AG04450 (cell line): ENCODE results near the gene DOCK9. TPM values are rescaled to one million over a fixed set of nuclear protein-coding genes. Genes with fewer than 3 reads are reported as not detected.
A peak's percentile ranks its signal among the peaks of the same experiment; 100 is the strongest.

ENCODE experiments used
- CTCF ChIA-PET: fragments of 300-600, 350-600 bp; formaldehyde crosslinking; extraction: SDS; loops from one replicate; lab custom pipeline; 2022; ENCODE audit warnings: antibody characterized with exemption, inconsistent platforms; lab: Charles Lee
- POLR2A ChIA-PET: fragments of 350-600 bp; formaldehyde crosslinking; extraction: SDS; loops from one replicate; lab custom pipeline; 2021; ENCODE audit warnings: antibody characterized with exemption, inconsistent platforms; lab: Yijun Ruan, JAX
- DNase-seq: peaks from one replicate; pipeline ENCODE4 v3.0.0-alpha.2; 2011; ENCODE audit warnings: low read depth, low spot score
- H3K27ac ChIP-seq: one replicate; pipeline ENCODE4 v1.5.1; 2012; ENCODE audit warnings: low read depth, low read length, control low read depth
- H3K27me3 ChIP-seq: one replicate; pipeline ENCODE4 v1.6.0; 2012; ENCODE audit warnings: low read length; ENCODE audit not compliant: control insufficient read depth, insufficient read depth
- H3K4me3 ChIP-seq: 2 replicates; pipeline ENCODE4 v1.5.1; 2011; ENCODE audit warnings: mild to moderate bottlenecking, low read depth, low read length, control low read depth
- H3K9me3 ChIP-seq: 2 replicates; pipeline ENCODE4 v1.5.1; 2012; ENCODE audit warnings: low read length; ENCODE audit not compliant: control insufficient read depth, insufficient read depth
- polyA minus RNA-seq: library from RNA; depleted of rRNA, polyadenylated mRNA; stranded (reverse); fragments of >200 nt; gene quantifications from 2 replicates; pipeline ENCODE4 v1.2.3, GENCODE V29; 2011; rRNA and poly(A)+ RNA removed
- polyA plus RNA-seq: library from polyadenylated mRNA; depleted of rRNA; stranded (reverse); fragments of >200 nt; gene quantifications from 2 replicates; pipeline ENCODE4 v1.2.3, GENCODE V29; 2011; rRNA removed
- TF ChIP-seq, protein P1 (sequence below): IDR thresholded peaks from 2 replicates; pipeline ENCODE4 v1.5.1; 2011; ENCODE audit warnings: low read depth, low read length, control low read depth, inconsistent platforms

The DOCK9 gene, protein sequence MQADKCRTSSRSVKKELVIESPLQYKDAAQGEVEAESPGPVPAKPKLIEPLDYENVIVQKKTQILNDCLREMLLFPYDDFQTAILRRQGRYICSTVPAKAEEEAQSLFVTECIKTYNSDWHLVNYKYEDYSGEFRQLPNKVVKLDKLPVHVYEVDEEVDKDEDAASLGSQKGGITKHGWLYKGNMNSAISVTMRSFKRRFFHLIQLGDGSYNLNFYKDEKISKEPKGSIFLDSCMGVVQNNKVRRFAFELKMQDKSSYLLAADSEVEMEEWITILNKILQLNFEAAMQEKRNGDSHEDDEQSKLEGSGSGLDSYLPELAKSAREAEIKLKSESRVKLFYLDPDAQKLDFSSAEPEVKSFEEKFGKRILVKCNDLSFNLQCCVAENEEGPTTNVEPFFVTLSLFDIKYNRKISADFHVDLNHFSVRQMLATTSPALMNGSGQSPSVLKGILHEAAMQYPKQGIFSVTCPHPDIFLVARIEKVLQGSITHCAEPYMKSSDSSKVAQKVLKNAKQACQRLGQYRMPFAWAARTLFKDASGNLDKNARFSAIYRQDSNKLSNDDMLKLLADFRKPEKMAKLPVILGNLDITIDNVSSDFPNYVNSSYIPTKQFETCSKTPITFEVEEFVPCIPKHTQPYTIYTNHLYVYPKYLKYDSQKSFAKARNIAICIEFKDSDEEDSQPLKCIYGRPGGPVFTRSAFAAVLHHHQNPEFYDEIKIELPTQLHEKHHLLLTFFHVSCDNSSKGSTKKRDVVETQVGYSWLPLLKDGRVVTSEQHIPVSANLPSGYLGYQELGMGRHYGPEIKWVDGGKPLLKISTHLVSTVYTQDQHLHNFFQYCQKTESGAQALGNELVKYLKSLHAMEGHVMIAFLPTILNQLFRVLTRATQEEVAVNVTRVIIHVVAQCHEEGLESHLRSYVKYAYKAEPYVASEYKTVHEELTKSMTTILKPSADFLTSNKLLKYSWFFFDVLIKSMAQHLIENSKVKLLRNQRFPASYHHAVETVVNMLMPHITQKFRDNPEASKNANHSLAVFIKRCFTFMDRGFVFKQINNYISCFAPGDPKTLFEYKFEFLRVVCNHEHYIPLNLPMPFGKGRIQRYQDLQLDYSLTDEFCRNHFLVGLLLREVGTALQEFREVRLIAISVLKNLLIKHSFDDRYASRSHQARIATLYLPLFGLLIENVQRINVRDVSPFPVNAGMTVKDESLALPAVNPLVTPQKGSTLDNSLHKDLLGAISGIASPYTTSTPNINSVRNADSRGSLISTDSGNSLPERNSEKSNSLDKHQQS (N-terminal part only)
- polyA plus RNA-seq (9.1 and 9.6 TPM in 2 replicates), polyA minus RNA-seq (11.7 and 11.9 TPM in 2 replicates)

DNA sequence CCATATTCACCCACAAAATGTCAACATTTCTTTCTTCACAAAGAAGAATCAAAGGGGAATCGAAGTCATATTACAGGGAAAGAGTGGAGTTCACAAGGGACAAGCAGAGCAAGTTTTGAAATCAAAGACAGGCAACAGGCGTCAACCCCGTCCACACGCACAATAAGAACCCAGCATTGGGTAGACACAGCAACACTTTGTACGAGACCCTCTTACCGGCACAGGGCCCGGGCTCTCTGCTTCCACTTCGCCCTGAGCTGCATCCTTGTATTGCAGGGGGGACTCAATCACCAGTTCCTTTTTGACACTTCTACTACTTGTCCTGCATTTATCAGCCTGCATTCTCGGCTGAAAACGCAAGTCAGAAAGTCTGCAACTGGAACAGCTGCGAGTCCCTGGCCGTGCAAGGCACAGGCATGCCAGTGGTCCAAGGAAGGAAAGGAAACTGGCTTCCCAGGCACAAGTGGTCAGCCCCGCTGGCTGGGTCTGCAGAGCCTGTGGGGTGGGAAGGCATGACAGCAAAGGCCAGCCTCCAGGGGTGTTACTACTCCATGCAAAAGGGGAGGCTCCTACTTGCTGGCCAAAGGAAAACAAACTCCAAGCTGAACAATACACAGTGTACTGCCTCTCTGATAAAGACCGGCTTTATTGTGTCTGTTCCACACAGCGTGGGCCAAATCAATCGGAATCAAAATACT, at the start of gene DOCK9:
TSS of gene DOCK9 (minus strand) at position 497 of the 698 bp plus-strand sequence. CDS start at position 342, 155 bp downstream.
- DNase-seq = no peak
- TF ChIP-seq, protein P1, sequence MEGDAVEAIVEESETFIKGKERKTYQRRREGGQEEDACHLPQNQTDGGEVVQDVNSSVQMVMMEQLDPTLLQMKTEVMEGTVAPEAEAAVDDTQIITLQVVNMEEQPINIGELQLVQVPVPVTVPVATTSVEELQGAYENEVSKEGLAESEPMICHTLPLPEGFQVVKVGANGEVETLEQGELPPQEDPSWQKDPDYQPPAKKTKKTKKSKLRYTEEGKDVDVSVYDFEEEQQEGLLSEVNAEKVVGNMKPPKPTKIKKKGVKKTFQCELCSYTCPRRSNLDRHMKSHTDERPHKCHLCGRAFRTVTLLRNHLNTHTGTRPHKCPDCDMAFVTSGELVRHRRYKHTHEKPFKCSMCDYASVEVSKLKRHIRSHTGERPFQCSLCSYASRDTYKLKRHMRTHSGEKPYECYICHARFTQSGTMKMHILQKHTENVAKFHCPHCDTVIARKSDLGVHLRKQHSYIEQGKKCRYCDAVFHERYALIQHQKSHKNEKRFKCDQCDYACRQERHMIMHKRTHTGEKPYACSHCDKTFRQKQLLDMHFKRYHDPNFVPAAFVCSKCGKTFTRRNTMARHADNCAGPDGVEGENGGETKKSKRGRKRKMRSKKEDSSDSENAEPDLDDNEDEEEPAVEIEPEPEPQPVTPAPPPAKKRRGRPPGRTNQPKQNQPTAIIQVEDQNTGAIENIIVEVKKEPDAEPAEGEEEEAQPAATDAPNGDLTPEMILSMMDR = no peak
- Histone ChIP-seq H3K9me3 (no peaks in the 10 kb centered on the region), H3K4me3 (peak within 1 kb of the TSS; percentile 56), H3K27ac (peak within 1 kb of the TSS; percentile 71), H3K27me3 (no peaks in the 10 kb centered on the region)
- ChIA-PET CTCF (no interaction called here), POLR2A (no interaction called here)

DNA sequence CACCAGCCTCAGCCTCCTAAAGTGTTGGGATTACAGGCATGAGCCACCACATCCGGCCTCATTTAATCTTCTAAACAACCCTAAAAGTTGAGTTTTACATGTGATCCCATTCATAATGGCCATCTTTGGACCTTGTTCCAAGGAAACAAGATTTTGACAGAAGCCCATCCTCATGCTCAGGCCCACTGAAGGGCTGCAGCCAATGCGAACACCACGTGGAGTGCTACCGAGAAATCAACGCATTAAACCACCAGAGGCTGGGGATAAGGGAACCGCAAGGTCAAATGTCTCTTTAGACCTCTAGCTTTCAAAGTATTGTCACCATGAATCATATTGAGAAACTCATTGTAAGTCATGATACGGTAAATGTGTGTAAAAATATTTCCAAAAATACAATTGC, 49.4 kb upstream of the DOCK9 start:
- Histone ChIP-seq H3K27me3 (no peaks in the 10 kb centered on the region), H3K4me3 (no peak overlapping the region), H3K27ac (no peak overlapping the region), H3K9me3 (peaks cover 3% of the 10 kb centered on the region; the same call in 1 of the 2 replicates)
- ChIA-PET CTCF (no interaction called here), POLR2A (no interaction called here)
- TF ChIP-seq, protein P1 = no peak
- no peak for DNase-seq

DNA sequence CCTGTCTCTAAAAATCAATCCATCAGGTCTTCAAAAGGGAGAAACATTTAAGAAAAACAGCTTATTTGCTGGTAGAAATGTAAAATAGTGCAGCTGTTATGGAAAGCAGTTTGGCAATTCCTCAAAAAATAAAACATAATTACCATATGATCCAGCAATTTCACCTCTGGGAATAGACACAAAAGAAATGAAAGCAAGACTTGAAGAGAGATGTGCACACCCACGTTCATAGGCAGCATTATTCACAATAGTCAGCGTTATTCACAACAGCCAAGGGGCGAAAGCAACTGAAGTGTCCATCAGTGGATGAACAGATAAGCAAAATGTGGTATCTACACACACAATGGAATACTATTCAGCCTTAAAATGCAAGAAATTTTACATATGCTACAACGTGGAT, 45.1 kb upstream of the DOCK9 start:
- Histone ChIP-seq H3K4me3 (no peak overlapping the region), H3K9me3 (no peaks in the 10 kb centered on the region; the same call in 1 of the 2 replicates), H3K27me3 (peaks cover 2% of the 10 kb centered on the region), H3K27ac (no peak overlapping the region)
- ChIA-PET POLR2A (no interaction called here), CTCF (interaction anchor here (0.7 kb wide), 1 partner anchor 11 kb away, joined by 3 read pairs; no protein-coding TSS in a partner anchor)
- TF ChIP-seq, protein P1 = no peak
- DNase-seq = no peak

DNA sequence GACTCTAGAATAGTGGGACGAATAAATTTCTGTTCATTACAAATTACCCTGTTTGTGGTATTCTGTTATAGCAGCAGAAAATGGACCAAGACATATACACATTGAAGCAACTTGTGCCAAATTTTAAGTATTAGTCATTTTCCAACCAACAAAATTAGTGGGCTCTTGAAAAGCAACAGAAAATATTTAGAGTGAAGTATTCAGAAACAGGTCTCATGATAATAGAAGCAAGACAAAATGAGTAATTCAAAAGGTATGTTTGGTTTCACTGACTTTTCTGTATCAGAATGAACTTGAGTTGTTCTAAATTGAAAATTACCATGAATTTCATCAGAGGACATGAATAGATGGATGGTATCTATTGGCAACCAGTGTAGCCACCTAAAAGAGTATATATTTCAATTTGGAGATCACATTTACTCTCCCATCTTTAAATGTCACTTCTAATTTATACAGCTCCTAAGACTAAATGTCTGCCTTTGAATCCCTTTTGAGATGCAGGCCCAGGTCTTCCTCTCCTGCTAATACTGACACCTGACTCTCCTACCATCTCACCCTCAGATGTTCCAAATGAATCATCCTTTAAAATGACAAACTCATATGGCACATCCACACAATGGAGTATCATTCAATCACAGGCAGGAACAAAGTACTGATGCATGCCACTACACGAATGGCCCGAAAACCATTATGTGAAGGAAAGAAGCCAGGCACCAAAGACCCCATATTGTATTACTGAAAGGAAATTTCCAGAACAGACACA, 40.7 kb upstream of the DOCK9 start:
- Histone ChIP-seq H3K27me3 (peaks cover 2% of the 10 kb centered on the region), H3K4me3 (no peak overlapping the region), H3K27ac (peak overlapping the region; percentile 13), H3K9me3 (no peaks in the 10 kb centered on the region; the same call in 1 of the 2 replicates)
- no peak for DNase-seq
- TF ChIP-seq, protein P1 = no peak
- ChIA-PET CTCF (no interaction called here), POLR2A (no interaction called here)
